RWPE1 (cell line): ENCODE measurements around the gene KLK13.

Source experiments
- CTCF ChIA-PET: fragments of 350-600 bp; sonication (Branson Sonifier 250); formaldehyde crosslinking; extraction: SDS; loops from one replicate; lab custom pipeline; 2021; lab: Yijun Ruan, JAX
- POLR2A ChIA-PET: fragments of 400-600 bp; formaldehyde crosslinking; extraction: SDS; loops from one replicate; lab custom pipeline; 2020; ENCODE audit warnings: antibody characterized with exemption; ENCODE audit not compliant: low non-redundant PET; lab: Yijun Ruan, JAX
- DNase-seq: peaks from one replicate; pipeline ENCODE4 v3.0.0; 2012; ENCODE audit warnings: low spot score
- H3K27ac ChIP-seq: fragments of 450-650 bp; 2 replicates; pipeline ENCODE4 v1.5.1; 2017
- CTCF ChIP-seq: fragments of 450-650 bp; conservative IDR thresholded peaks from 2 replicates; pipeline ENCODE4 v1.5.1; 2017; ENCODE audit warnings: low read depth, mild to moderate bottlenecking

KLK13 gene

GRCh38 chr19:51098365-51099046 is 33.6 kb upstream of the KLK13 start:
- no peak for TF ChIP-seq CTCF
- no peak for DNase-seq
- POLR2A ChIA-PET, result no interaction called here
- H3K27ac ChIP-seq, result peak overlapping the region; percentile 59
- CTCF ChIA-PET, result interaction anchor here (0.7 kb wide), 1 partner anchor 33 kb away, joined by 4 read pairs; no protein-coding TSS in a partner anchor

DNA sequence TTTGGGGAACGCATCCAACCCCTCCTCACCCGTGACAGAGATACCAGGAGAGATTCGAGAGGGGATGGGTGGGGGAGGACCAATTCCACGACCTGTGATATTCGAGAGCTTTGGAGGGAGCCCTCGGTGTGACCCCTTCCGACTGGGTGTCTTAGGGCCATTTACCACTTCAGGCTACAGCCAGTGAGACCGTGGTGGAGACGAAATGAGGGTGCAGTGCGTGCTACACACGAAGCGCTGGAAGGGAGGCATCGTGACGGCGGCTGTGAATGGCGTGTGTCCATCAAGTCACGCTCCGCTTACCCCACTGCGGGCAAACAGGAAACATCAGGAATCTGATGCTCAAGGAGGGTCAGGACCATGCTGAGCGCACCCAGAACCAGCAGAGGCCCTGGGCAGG is 32.9 kb upstream of the KLK13 start:
- ChIA-PET CTCF (interaction anchor here (0.7 to 1.1 kb wide), 2 partner anchors 32 to 176 kb away, joined by 3 to 4 read pairs; no protein-coding TSS in a partner anchor), POLR2A (no interaction called here)
- H3K27ac ChIP-seq, result peak overlapping the region; percentile 59
- no peak for TF ChIP-seq CTCF
- no peak for DNase-seq

- POLR2A ChIA-PET, result interaction anchor here (0.9 kb wide), 1 partner anchor 78 kb away, joined by 4 read pairs; no protein-coding TSS in a partner anchor
- DNase-seq, result peak; percentile 80
- CTCF ChIA-PET, result interaction anchor here (0.6 to 4.5 kb wide), 5 partner anchors 78 to 506 kb away, joined by 3 to 64 read pairs (median 3); partner anchors contain the start of gene KLK10
- TF ChIP-seq CTCF, result peak; percentile 60
- H3K27ac ChIP-seq, result peak overlapping the region; percentile 59
Measured at GRCh38 chr19:51097166-51097738, 32.4 kb upstream of the KLK13 start.

GRCh38 chr19:51096473-51097165 is 31.7 kb upstream of the KLK13 start:
- no peak for DNase-seq
- ChIA-PET CTCF (interaction anchor here (0.6 to 4.5 kb wide), 5 partner anchors 77 to 506 kb away, joined by 3 to 64 read pairs (median 3); partner anchors contain the start of gene KLK10), POLR2A (interaction anchor here (0.9 kb wide), 1 partner anchor 78 kb away, joined by 4 read pairs; no protein-coding TSS in a partner anchor)
- TF ChIP-seq CTCF, result no peak
- peak overlapping the region; percentile 59 for H3K27ac ChIP-seq

GRCh38 chr19:51094696-51095279 is 29.9 kb upstream of the KLK13 start:
- peak; percentile 57 for DNase-seq
- TF ChIP-seq CTCF, result peak; percentile 69
- no peak overlapping the region for H3K27ac ChIP-seq
- CTCF ChIA-PET, result interaction anchor here (0.6 to 4.5 kb wide), 9 partner anchors 17 to 370 kb away, joined by 3 to 64 read pairs (median 5); partner anchors contain the start of genes KLK10 and KLK5
- POLR2A ChIA-PET, result no interaction called here
